ENCODE measurements around the gene PARD3B.

Gene PARD3B

GRCh38 chr2:205580212-205580987, 1035.1 kb downstream of the PARD3B start:
- no peak for DNase-seq (ENCODE audit: low read depth in 3 of 3, low spot score in 1 of 3)

- DNase-seq (ENCODE audit: low read depth in 3 of 3, low spot score in 1 of 3), result no peak
Observed at GRCh38 chr2:205582366-205582765, 1037.1 kb downstream of the PARD3B start.

DNA sequence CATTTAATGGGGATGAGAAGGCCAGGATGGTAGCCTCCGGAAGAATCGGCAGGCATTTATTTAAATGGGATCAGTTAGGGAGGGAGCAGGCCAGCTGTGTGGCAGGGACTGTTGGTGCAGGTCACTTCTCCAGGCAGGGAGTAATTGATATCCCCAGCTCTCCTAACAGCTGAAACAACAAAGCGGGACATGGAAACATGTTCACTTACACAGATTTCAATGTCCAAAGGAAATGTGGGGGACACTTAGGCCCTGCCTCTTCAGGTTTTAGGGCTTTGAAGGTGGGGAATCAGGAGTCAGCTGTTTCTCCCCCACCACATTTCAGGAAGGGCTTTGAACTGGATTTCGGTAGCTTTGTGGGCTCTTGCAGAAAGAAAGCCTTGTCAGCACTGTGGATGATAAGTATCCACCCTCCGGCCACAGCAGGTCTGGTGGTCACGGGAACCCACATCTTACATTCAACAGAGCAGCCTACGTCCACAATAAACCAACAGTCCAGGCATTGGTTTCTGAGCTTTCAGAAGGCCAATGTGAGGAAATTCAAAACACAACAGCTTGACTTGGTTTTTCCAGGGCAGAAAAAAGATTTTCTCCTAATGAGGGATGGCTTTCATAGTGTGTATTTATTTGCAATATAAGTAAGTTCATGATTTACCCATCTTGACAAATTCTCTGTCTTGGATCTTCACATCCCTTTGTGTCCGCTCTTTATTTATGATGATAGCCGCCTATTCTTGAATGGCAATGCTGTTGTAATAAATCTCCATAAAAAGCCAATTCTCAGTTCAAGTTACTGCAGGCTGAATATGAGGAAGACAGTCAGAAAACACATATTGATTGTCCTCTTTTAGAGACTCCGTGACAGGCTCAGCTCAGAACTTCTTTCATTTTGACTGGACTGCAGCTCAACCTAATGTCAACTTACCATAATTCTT, 1040.4 kb downstream of the PARD3B start:
- no peak for DNase-seq (ENCODE audit: low read depth in 3 of 3, low spot score in 1 of 3)

- DNase-seq (ENCODE audit: low read depth in 3 of 3, low spot score in 1 of 3), result no peak
Observed at GRCh38 chr2:205586626-205587025, 1041.4 kb downstream of the PARD3B start.

DNA sequence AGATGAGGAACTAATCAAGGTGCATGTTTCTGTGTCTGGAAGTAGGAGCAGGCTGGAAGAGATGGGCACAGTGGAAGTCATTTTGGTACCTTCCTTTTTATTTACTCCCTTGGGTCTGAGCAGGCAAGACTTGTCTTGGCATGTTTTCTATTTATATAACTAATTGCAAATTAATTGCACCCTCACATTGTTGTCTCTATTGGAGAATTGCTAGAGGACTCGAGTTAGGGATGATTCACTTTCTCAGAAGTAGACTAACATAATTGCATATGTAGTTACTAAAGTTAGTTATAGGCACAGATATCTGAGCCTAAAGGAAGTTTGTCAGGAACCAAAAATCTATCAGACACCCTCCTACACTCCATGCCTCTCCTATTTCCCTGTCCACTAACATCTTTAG, 1044.2 kb downstream of the PARD3B start:
- DNase-seq (ENCODE audit: low read depth in 3 of 3, low spot score in 1 of 3), result no peak

DNA sequence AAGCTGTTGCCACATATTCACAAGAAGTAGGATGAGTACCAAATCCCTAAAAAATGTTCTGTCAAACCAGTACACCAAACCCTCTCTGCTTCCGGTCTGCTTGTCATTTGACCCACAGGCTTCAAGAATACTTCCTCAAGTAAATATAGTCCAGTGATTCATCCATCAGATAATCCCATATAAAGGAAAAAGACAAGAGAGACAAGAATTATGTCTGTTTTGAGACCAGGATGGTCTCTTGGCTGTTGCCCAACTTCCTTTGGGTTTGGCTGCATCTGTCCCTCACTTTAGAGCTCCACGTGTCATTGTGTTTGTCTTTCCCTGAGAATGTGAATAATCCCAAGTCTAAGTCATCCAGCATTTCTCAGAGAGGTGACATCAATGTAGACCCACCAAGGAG, 1045.5 kb downstream of the PARD3B start:
- no peak for DNase-seq (ENCODE audit: low read depth in 3 of 3, low spot score in 1 of 3)

DNA sequence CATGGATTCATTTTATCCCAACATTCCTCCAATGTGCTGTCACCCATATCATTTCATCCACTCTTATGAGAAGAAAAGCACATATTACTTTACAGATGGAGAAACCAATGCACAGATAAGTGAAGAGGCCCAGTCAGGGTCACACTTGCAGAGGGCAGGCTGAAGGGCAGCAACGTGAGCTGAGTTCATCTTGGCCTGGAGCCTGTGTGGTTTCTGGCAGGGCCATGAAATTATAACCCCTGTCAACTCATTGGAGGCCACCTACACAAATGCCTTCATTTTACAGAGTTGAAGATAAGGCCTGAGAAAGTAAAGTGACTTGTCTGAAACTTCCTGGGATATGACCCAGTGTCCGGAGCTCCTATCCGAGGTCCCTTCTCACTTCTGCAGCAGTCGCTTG, 1048.6 kb downstream of the PARD3B start:
- no peak for DNase-seq (ENCODE audit: low read depth in 3 of 3, low spot score in 1 of 3)

DNA sequence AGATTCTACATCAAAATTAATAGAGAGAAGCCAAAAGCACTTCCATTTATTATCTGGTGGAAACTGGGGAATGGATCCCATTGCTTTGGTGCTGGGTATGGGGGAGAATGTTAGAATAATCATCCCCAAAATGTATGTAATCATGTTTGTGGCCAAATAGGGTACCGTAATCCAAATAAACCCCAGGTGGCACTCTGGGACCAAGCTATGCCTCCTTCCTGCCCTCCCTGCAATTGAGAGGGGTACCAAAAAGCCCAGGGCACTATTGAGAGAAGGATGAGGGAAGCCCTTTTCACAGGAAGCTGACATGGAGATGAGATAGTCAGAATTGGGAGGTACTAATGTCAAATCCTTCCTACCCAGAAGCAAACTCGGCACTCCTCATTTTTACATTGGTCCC, 1051.3 kb downstream of the PARD3B start:
- DNase-seq (ENCODE audit: low read depth in 3 of 3, low spot score in 1 of 3), result no peak

DNA sequence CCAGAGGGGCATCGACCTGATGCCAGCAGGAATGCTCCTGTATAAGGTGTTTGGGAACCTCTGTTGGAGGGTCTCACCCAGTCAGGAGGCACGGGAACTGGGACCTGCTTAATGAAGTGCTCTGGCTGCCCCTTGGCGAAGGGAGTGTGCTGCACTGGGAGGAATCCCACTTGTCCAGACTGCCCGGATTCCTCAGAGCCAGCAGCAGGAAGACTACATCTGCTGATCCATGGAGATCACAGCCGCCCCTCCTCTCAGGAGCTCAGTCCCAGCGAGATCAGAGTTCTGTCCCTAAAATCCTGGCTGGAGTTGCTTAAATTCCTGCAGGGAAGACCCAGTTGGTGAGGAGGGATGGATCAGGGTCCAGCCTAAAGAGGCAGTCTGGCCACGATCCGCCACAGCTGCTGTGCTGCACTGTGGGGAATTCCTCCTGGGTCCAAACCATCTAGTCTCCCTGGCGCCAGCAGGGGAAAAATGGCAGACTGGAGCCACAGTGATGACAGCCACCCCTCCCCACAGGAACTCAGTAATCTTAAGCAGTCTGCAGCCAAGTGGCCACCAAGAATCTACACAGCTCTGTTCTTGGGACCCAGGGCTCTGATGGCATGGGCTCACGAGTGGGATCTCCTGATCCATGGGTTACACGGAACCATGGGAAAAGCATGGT, 1060.5 kb downstream of the PARD3B start:
- DNase-seq (ENCODE audit: low read depth in 3 of 3, low spot score in 1 of 3), result no peak

- DNase-seq (ENCODE audit: low read depth in 3 of 3, low spot score in 1 of 3), result no peak
Observed at GRCh38 chr2:205607146-205607545, 1061.9 kb downstream of the PARD3B start.

DNA sequence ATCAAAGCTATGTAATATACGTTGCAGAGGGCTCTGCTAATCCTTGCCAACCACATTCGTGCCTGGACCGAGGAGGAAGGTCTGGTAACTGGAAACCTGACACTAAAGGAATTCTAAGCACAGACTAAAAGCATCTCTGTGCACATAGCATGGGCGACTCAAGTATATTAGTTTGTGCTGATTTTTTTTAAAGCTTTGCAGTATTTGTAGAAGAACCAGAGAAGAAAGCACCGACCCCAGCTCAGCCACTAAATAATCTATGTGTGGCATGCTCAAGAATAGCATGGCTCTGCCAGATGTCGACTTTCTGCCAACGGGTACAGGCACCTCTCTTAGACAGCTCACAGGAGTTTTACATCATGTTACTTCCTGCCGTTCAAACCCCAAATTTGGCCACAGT, 1063.8 kb downstream of the PARD3B start:
- DNase-seq (ENCODE audit: low read depth in 3 of 3, low spot score in 1 of 3), result no peak

GRCh38 chr2:205610437-205610836, 1065.2 kb downstream of the PARD3B start:
- no peak for DNase-seq (ENCODE audit: low read depth in 3 of 3, low spot score in 1 of 3)

GRCh38 chr2:205612636-205613035, 1067.4 kb downstream of the PARD3B start:
- peak in 1 of 3 donors; percentile 9 for DNase-seq (ENCODE audit: low read depth in 3 of 3, low spot score in 1 of 3)

GRCh38 chr2:205613970-205614559, 1068.8 kb downstream of the PARD3B start:
- no peak for DNase-seq (ENCODE audit: low read depth in 3 of 3, low spot score in 1 of 3)

GRCh38 chr2:205614965-205615364, 1069.7 kb downstream of the PARD3B start:
- DNase-seq (ENCODE audit: low read depth in 3 of 3, low spot score in 1 of 3), result no peak

- DNase-seq (ENCODE audit: low read depth in 3 of 3, low spot score in 1 of 3), result no peak
Observed at GRCh38 chr2:205617905-205618304, 1072.6 kb downstream of the PARD3B start.

- no peak for DNase-seq (ENCODE audit: low read depth in 3 of 3, low spot score in 1 of 3)
Observed at GRCh38 chr2:205619600-205619999, 1074.3 kb downstream of the PARD3B start.

GRCh38 chr2:205627085-205627484, 1081.8 kb downstream of the PARD3B start:
- no peak for DNase-seq (ENCODE audit: low read depth in 3 of 3, low spot score in 1 of 3)

DNA sequence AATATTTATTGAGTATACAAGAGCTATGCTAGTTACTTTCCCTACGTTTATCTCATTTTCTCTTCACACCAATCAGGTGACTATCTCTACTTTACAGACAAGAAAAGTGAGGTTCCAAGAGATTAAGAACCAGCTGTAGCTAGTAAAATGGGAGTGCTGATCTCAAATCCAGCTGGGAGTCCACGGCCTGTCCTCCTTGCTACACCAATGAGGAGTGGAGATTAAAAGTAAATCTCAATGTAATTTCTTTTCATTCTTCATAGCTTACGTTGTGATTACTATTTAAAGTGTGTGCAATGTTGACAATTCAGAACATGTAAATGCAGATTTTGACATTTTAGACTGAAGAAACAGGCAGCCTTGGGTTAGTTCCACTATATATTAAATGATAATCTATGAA, 1083.1 kb downstream of the PARD3B start:
- DNase-seq (ENCODE audit: low read depth in 3 of 3, low spot score in 1 of 3), result no peak

GRCh38 chr2:205629091-205629776, 1084.0 kb downstream of the PARD3B start:
- no peak for DNase-seq (ENCODE audit: low read depth in 3 of 3, low spot score in 1 of 3)

- no peak for DNase-seq (ENCODE audit: low read depth in 3 of 3, low spot score in 1 of 3)
Observed at GRCh38 chr2:205633994-205634393, 1088.7 kb downstream of the PARD3B start.
